SK-N-SH treated with all-trans-retinoic acid at 6 μM for 48 hours (cell line): ENCODE results near the gene FRMD4B.

Source experiments
- ARNTL ChIP-seq: fragments of 450-650 bp; formaldehyde crosslinking; IDR thresholded peaks from 2 replicates; pipeline ENCODE4 v1.5.0; 2020; ENCODE audit warnings: low read depth, mild to moderate bottlenecking, moderate library complexity, borderline replicate concordance
- BACH2 ChIP-seq: fragments of 250-450 bp; sonication (Bioruptor Pico); IDR thresholded peaks from 2 replicates; pipeline ENCODE4 v1.9.0; 2021; ENCODE audit warnings: mild to moderate bottlenecking, borderline replicate concordance
- CREB5 ChIP-seq: fragments of 250-450 bp; sonication (Bioruptor Pico); IDR thresholded peaks from 2 replicates; pipeline ENCODE4 v1.5.1; 2020; ENCODE audit warnings: low read depth, mild to moderate bottlenecking, moderate library complexity
- CSDC2 ChIP-seq: fragments of 250-450 bp; sonication (Bioruptor Pico); IDR thresholded peaks from 2 replicates; pipeline ENCODE4 v1.5.0; 2020; ENCODE audit warnings: mild to moderate bottlenecking, moderate library complexity
- PATZ1 ChIP-seq: fragments of 250-450 bp; sonication (Bioruptor Pico); IDR thresholded peaks from 2 replicates; pipeline ENCODE4 v1.8.0; 2020; ENCODE audit warnings: mild to moderate bottlenecking, moderate library complexity, borderline replicate concordance
- PPARA ChIP-seq: fragments of 250-450 bp; sonication (Bioruptor Pico); IDR thresholded peaks from 2 replicates; pipeline ENCODE4 v1.5.0; 2020; ENCODE audit warnings: mild to moderate bottlenecking, borderline replicate concordance
- RARB ChIP-seq: fragments of 250-450 bp; sonication (Bioruptor Pico); IDR thresholded peaks from 2 replicates; pipeline ENCODE4 v1.8.0; 2021; ENCODE audit warnings: mild to moderate bottlenecking, moderate library complexity
- TOX ChIP-seq: fragments of 250-450 bp; sonication (Bioruptor Pico); IDR thresholded peaks from 2 replicates; pipeline ENCODE4 v1.8.0; 2021; ENCODE audit warnings: mild to moderate bottlenecking, moderate library complexity, borderline replicate concordance
- ZFP3 ChIP-seq: fragments of 250-450 bp; sonication (Bioruptor Pico); IDR thresholded peaks from 2 replicates; pipeline ENCODE4 v1.5.0; 2020; ENCODE audit warnings: mild to moderate bottlenecking, moderate library complexity
- ZFP30 ChIP-seq: fragments of 450-650 bp; formaldehyde crosslinking; IDR thresholded peaks from 2 replicates; pipeline ENCODE4 v1.5.0; 2022; ENCODE audit warnings: mild to moderate bottlenecking, moderate library complexity
- ZNF70 ChIP-seq: fragments of 450-650 bp; formaldehyde crosslinking; IDR thresholded peaks from 2 replicates; pipeline ENCODE4 v1.5.0; 2020; ENCODE audit warnings: mild to moderate bottlenecking, moderate library complexity
- TF ChIP-seq, protein P1 (sequence below): fragments of 250-450 bp; sonication (Bioruptor Pico); IDR thresholded peaks from 2 replicates; pipeline ENCODE4 v1.5.1; 2021; ENCODE audit warnings: mild to moderate bottlenecking, moderate library complexity
- TF ChIP-seq, protein P2 (sequence below): fragments of 250-450 bp; sonication (Bioruptor Pico); IDR thresholded peaks from 2 replicates; pipeline ENCODE4 v1.8.0; 2021; ENCODE audit warnings: low read depth, mild to moderate bottlenecking, moderate library complexity, borderline replicate concordance

DNA sequence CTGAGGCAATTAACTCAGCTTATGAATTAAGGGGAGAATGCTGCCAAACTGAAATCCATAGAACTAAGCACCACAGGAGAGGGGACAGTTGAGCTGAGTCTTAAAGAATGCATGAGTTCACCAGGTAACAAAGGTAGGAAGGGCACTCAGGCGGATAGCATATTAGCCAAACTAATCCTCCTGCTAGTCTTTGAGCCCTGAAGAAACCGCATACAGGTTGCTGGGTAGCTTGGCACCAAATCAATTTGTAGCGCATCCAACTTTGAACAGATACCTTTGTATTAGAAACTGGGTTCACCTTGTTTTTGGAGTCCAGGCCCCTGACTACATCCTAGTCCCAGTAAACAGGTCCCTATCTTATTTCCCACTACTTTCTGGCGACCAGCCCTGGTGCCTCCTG lies 93.7 kb downstream of the FRMD4B start:
- no peak for TF ChIP-seq PPARA
- no peak for TF ChIP-seq RARB (CRISPR knock-in tag)
- no peak for TF ChIP-seq TOX (CRISPR knock-in tag)
- no peak for TF ChIP-seq CREB5
- no peak for TF ChIP-seq ZFP30 (CRISPR knock-in tag)
- TF ChIP-seq CSDC2, result no peak
- no peak for TF ChIP-seq ZNF70
- TF ChIP-seq BACH2 (CRISPR knock-in tag), result no peak
- TF ChIP-seq ARNTL (CRISPR knock-in tag), result no peak
- no peak for TF ChIP-seq PATZ1 (CRISPR knock-in tag)
- TF ChIP-seq, protein P1, sequence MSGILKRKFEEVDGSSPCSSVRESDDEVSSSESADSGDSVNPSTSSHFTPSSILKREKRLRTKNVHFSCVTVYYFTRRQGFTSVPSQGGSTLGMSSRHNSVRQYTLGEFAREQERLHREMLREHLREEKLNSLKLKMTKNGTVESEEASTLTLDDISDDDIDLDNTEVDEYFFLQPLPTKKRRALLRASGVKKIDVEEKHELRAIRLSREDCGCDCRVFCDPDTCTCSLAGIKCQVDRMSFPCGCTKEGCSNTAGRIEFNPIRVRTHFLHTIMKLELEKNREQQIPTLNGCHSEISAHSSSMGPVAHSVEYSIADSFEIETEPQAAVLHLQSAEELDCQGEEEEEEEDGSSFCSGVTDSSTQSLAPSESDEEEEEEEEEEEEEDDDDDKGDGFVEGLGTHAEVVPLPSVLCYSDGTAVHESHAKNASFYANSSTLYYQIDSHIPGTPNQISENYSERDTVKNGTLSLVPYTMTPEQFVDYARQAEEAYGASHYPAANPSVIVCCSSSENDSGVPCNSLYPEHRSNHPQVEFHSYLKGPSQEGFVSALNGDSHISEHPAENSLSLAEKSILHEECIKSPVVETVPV (CRISPR knock-in tag), result no peak
- no peak for TF ChIP-seq ZFP3 (CRISPR knock-in tag)
- TF ChIP-seq, protein P2, sequence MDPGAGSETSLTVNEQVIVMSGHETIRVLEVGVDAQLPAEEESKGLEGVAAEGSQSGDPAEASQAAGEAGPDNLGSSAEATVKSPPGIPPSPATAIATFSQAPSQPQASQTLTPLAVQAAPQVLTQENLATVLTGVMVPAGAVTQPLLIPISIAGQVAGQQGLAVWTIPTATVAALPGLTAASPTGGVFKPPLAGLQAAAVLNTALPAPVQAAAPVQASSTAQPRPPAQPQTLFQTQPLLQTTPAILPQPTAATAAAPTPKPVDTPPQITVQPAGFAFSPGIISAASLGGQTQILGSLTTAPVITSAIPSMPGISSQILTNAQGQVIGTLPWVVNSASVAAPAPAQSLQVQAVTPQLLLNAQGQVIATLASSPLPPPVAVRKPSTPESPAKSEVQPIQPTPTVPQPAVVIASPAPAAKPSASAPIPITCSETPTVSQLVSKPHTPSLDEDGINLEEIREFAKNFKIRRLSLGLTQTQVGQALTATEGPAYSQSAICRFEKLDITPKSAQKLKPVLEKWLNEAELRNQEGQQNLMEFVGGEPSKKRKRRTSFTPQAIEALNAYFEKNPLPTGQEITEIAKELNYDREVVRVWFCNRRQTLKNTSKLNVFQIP (CRISPR knock-in tag), result no peak
